Stimulated activated CD8-positive, alpha-beta memory T cell treated with anti-CD3 and anti-CD28 coated beads, Interleukin-2, amount 100 ng/mL, for 48 hours (primary cell): ENCODE results near the gene PIGT.
A peak's percentile ranks its signal among the peaks of the same experiment; 100 is the strongest.

Source experiments
- DNase-seq, 2 donors: peaks; one replicate each; pipeline ENCODE4 v3.0.0-alpha.2; 2020; ENCODE audit warnings: low read depth in 2 of 2

Gene PIGT

DNA sequence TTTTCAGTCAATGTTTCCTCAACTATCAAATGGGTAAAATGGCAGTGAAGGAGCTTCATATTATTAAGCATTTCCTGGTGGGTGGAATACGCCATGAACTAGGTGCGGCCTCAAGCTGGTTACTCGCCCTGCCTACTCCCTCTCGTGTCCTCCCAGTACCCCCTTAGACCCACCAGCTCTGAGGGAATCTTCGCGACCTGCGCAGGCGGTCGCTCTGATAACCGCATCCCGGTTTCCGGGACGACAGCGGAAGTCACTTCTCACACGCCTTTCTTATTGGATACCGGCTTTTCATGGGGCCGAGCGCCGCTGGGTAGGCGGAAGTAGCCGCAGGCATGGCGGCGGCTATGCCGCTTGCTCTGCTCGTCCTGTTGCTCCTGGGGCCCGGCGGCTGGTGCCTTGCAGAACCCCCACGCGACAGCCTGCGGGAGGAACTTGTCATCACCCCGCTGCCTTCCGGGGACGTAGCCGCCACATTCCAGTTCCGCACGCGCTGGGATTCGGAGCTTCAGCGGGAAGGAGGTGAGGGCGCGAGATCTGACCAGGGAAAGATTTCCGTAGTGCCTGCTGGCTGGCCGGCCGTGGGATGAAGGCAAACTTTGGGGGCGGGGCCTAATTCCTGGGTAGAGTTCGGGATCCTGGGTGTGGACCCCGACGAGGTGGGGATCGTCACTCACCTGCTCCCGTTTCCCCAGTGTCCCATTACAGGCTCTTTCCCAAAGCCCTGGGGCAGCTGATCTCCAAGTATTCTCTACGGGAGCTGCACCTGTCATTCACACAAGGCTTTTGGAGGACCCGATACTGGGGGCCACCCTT is at the start of gene PIGT:
Gene PIGT (plus strand): TSS at position 320 of the 816 bp plus-strand sequence. CDS start 16 bp downstream, at position 336.
- DNase-seq, result peak; percentile 73 to 82

DNA sequence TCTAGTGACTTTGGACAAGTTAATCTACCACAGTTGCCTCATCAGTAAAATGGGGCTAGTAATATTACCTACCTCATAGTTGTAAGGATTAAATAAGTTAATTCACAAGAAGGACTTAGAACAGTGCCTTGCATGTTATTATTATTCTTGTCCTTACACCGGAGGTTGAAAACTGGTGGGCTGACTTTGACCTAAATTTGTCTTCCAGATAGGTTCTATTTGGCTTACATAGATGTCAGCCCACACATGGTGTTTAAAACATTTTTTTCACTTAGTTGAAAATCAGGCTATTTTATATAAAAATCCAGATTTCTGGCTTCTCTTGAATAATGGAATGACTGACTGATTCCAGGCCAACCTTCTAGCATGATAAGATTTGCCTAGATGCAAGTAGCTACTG is 49.7 kb upstream of the PIGT start:
- no peak for DNase-seq

DNA sequence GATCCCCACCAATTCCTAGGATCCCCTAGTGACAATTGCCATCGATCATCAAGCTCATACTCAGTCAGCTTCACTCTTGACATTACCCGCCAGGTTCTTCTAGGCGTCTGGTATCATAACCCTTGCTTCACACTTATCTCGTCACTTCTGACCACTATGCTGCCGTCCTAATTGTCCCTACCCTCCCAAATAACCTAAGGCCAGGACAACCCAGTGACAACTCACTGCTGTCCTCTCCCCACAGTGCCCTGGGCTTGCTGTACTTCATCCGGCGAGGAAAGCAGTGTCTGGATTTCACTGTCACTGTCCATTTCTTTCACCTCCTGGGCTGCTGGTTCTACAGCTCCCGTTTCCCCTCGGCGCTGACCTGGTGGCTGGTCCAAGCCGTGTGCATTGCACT is 49.3 kb upstream of the PIGT start:
- DNase-seq, result no peak

DNA sequence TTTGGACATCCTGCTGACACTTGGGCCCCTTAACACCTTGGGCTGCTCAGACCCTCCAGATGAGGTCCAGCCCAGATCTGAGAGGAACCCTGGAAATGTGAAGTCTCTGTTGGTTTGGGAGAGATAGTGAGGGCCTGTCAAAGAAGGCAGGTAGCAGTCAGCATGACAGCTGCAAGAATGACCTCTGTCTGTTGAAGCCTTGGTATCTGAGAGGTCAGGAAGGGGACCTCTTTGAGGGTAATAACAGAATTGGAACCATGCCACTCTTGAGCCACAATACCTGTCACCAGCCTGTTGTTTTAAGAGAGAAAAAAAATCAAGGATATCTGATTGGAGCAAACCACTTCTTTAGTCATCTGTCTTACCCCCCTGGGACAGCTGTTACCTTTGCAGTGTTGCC is 48.8 kb upstream of the PIGT start:
- no peak for DNase-seq

DNA sequence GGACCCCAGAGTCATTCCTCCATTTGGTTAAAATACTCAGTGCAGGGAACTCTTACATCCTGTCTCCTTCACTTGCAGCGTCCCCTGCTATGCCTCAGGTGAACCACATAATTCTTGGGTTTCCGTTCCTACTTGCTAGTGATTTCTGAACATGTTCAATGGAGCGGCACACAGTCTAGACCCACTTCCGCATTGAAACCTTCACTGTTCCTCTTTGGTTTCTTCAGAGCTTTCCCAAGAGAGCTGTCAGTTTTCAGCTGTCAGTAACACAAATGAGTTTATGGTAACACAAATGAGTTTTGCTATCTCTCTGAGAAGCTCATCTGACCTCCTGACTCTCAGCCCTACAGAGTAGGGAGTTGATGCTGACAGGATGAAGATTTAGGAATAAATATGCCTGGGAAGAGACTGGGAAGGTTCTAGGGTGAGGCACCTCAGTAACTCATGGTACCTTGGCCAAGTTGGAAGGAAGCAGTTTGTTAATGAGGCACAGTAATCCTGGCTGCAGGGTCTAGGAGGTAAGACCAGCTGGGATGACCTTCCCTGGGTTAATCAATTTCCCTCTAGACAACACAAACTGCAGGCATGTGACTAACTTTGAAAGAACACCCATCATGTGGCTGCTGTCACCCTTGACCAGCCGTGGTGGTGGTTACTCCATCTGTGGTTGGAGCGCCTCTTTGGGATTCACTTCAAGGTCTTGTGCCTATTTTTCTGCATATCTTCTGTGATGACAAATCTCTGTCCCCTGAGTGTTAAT is 47.5 kb upstream of the PIGT start:
- no peak for DNase-seq

DNA sequence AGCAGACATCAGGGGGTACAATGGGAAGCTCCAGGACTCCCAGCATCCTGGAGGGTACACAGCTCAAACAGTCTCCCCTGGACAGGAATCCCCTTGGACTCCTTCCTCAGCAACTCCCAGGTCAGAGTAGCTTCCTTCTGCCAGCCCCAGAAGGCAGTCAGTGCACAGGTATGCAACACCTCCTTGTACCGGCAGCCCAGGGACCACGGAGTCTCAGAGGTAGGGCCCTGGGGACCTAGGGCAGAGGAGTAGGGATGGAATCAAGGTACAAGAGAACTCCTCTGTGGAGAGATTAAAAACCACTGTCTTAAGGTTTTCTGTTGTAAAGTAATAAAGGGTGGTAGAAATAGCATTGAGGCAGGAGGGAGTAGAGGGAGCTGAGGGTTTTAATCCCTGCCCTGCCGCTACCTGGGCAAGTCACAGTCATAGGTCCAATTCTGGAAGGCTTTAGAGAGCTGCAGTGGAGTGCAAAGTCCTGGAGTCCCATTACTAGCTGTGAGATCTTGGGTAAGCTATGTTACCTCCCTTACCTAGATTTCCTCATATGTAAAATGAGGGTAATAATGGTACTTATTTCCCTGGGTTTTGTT is 45.3 kb upstream of the PIGT start:
- no peak for DNase-seq

DNA sequence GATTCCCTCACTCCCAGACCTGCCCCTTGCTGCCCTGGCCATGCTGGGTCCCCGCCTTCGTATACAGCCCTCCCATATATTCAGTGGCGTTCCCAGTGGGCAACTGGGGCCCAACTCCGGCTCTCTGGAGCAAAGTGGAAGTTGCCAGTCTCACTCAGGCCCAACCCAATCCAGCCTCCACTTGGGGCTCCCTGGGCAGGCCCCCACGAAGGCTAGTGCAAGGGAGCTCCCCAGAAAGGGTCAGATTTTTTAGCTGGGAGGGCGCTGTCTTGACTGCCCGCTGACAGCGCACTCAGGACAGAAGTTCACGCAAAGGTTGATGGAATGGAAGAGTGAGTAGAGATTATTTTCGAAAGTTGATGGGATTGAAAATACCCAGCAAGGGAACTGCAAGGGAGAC is 43.7 kb upstream of the PIGT start:
- DNase-seq, result no peak

DNA sequence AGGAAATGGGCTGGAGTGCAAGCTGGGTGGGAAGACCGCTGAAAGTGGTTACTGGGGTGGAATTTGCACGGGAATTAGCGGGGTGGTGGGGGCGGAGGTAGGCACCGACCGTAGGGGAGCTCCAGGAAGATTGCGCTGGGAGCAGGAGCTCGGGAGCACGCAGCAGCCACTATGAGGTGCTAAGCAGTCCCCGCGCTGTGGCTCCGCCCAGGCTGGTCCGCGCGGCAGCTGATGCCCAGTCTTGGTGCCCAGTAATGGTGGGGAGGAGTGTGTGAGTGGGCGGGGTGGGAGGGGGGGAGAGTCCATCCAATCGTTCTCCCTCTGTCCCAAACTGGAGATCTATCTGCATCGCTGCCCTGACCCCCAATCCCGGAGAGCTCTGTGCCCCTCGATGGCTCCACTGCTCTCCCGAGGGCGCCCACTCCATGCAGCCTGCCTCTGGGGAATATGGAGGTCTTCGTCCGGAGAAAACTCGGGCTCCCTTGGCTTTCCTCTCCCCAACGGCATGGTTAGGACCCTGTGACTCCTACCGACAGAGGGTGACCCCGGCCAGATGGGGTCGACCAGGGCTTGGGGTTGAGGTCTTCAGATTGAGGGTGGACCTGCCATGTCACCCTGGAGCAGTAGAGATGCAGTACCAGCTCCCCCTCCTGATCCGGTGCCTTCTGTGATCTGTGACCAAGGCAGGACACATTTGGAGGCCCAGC is 43.1 kb upstream of the PIGT start:
- no peak for DNase-seq

DNA sequence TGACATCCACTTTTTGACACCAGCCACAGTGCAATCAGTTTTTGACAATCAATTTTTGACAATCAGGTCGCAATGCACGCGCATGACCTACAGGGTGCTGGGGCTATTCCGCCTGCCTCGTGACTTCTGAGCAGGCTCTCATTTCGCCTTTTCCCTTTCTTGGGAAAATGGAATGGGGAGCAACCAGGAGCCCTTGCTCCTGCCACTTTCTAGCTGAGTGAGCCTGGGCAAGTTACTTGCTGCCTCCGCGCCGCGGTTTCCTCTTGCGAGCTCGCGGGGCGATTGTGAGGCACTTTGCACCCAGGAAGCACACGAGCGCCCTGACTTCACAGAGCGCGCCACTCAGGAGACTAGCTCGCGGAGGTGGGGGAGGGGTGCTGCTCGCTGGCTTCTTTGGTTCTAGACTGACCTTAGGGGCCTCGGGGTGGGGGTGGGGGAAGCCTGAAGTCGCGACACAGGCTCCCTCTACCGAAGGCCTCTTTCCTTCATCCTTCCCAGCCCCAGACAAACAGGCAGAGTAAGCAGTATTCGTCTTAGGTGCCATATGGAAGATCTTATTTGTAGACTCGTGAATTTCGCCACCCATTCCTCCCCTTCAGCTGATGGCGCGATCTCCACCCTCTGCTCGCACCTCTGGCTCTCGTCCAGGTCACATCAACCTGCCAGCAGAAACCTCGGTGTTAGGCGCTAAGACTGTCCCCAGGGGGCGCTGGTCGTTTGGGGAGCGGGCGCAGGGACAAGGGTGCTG is 42.4 kb upstream of the PIGT start:
- peak; percentile 84 to 89 for DNase-seq

DNA sequence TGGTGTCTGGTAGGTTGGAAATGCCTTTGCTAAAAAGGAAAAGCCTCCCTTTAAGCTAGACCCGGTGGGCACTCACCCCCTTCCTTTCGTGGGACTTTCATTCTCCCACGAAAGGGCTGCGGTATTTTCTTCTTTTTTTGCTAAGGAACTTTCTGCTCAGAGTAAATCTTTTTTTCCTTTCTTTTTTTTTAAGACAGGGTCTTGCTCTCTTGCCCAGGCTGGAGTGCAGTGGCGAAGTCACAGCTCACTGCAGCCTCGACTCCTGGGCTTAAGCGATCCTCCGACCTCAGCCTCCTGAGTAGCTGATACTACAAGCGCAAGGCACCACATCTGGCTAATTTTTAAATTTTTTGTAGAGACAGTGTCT is 41.9 kb upstream of the PIGT start:
- DNase-seq, result no peak

DNA sequence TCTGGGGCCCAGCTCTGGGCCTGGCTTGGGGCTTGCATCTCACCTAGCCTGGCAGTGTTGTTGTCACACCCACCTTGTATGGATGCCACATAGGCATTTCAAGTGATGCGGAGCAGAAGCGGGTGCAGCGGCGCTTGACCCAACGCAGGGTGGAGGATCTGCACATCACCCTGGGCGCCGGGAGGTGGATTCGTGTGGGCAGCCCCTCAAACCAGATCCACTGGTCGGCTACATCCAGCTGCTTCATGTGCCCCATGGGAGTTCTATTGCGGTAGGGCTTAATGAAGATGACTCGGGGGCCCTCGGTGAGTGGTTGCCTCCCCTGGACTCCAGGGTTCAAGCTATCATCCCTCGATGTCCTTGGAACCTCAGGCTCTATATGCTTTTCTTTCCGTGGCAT is 41.0 kb upstream of the PIGT start:
- no peak for DNase-seq

DNA sequence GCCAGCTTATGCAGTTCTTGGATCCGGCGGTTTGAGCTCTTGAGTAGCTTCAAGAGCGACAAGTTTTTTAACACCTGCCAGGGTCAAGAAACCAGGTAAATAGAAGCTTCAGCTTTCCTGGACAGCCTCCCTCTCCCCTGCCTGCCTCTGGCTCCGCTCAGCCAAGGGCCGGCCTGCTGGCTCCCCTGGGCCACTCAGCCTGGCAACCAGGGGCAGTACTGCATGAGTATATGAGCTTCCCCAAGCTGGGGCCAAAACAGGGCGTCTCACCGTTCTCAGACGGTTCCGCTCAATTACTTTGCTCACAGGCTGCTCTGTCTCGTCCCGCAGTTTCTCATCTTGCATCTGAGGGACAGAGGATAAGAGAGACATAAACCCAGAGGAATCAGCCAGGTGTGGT is 38.7 kb upstream of the PIGT start:
- DNase-seq, result no peak

DNA sequence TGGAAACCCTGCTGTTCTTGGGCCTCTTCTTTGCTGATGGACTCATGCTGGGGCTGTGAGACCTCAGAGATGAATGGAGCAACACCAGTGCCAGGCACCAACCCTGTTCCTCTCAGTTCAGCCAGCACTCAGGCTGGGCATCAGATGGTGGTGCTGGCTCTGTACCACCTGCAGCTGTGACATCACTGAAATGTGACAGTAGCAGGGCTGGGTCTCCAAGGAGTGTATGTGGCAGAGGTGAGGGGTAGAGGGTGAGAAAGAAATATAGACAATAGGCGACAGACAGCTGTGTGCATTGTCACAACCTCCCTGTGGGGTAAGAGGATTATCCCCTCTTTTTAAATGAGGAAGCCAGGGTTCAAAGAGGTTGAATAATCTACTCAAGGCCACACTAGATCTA is 37.8 kb upstream of the PIGT start, which contains the start of gene TP53TG5:
Gene TP53TG5 (minus strand): TSS at position 135 of the 400 bp plus-strand sequence. CDS start 89 bp downstream, at position 46.
- no peak for DNase-seq

DNA sequence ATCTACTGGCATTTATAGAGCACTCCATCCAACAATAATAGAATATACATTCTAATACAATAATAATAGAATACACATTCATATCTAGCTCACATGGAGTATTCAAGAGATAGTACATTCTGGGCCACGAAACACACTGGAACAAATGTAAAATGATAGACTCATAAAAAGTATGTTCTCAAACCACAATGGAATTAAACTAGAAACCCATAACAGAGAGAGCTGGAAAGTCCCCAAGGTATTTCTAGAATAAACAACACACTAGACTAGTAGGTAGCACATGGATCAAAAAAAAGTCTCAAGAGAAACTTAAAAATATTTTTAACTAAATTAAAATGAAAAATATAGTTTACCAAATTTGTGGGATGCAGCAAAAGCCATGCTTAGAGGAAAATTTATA is 28.7 kb upstream of the PIGT start:
- no peak for DNase-seq

DNA sequence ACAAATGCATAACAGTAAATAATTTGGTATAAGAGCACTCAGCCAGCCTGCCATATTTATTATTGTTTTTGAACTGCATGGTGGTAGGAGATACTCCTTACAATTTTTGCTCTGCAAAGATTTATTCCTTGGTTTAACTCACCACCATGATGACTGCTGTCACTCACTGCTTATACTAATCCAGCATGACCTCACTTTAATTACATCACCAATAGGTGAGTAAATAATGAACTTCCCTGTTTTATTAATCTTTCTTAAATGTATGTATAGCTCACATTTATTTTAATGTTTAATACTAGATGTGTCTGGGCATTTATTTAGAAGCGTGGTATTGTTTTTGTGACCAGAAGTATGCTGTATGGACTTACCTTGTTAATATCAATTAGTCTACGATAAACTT is 25.0 kb upstream of the PIGT start:
- DNase-seq, result no peak

DNA sequence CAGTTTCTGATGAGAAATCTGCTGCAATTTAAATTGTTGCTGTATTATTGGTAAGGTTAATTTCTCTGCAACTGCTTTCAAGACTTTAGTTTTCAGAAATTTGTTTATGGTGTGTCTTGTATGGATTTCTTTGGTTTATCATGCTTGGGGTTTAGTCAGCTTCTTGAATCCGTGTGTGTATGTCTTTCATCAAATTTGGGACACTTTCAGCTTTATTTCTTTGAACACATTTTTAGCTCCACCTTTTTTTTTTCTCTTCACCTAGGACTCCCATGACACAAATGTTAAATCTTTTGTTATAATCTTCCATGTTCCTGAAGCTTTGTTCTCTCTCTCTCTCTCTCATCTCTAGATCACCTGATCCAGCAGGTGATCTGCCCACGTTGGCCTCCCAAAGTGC is 24.4 kb upstream of the PIGT start:
- no peak for DNase-seq

DNA sequence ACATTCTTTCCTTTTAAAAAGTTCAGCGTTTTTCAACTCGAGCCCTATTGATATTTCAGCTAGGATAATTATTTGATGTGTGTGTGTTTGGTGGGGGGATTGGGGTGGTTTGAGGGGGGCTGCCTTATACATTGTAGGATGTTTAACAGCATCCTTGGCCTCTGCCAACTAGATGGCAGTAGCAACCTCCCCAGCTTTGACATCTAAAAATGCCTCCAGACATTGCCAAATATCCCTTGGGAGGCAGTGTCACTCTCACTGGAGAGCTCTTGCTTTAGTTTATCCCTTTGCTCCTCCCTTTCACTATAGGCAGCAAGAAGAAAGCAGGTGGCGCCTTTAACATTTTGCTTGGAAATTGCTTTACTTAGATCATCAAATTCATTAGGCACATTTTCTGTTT is 23.2 kb upstream of the PIGT start:
- DNase-seq, result no peak

DNA sequence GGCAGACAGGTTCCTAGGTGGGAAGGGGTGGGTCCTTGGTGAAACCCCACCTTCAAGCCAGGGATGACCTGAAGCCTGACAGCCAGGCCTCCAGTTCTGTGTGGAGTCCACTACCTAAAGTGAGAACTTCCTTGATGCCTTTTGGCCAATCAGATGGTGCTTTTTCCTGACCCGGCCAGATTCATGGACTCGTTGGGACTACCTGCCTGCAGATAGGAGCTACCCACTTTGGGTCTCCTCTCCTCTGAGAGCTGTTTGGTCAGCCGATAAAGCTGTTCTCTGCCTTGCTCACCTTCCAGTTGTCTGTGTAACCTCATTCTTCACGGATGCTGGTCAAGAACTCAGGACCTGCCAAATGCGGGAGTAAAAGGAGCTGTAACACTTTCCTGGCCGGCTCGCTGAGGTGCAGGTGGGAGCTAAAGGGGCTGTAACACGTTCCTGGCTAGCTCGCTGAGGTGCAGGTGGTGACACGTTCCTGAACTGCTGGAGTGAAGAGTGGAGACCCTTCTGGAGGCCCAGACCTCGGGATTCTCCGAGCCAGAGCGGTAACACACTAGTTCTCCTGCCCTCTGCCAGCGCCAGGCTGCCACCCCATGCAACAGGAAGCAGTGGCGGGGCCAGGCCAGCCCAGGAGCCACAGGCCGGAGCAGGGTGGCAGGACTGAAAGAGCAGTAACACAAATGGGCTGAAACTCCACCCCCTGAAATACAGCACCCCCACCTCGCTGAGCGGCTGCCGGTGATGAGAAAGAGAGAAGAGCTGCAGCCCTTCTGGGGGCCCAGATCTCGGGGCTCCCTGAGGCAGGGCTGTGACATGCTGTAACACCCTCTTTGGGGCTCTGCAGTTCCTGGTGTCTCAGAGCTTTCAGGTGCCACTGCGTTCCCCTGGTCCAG is 21.5 kb upstream of the PIGT start:
- DNase-seq, result no peak

DNA sequence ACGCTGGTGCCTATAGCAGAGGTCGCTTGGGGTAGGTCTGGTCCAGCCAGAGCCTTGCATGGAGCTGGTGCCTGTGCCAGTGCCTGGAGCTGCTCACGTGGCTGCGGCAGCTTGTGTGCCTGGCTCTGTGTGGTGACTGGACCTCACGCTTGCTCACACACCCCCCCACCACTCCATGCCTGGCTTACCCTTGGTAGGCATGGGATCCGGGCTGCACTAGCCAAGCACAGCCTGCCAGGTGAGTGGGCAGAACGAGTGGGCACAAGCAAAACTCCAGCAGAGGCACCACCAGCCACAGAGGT is 20.9 kb upstream of the PIGT start:
- no peak for DNase-seq

DNA sequence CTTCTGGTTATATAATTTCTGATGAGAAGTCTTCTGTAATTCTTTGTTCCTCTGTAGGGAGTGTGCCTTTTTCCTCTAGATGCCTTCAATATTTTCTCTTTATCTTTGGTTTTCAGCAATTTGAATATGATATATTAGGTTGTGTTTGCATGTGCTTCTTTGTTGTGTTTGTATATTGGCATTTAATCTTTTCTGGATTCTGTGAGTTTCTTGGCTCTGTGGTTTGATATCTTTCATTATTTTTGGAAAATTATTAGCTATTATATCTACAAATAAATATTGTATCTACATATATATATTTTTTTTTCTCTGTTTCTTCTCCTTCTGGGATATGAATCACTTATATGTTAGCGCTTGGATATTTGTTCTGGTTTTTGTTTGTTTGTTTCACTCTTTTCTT is 16.9 kb upstream of the PIGT start:
- DNase-seq, result no peak
